ENCODE measurements around the gene TMEM255B. TPM values are rescaled to one million over a fixed set of nuclear protein-coding genes. Genes with fewer than 3 reads are reported as not detected.

The TMEM255B gene
- total and polyA plus RNA-seq, 9 of the 15 experiments (the other 6 are each of a cell fraction or from before 2014, with no cell fraction given), result 0.01 to 0.75 (median 0.23) TPM

DNA sequence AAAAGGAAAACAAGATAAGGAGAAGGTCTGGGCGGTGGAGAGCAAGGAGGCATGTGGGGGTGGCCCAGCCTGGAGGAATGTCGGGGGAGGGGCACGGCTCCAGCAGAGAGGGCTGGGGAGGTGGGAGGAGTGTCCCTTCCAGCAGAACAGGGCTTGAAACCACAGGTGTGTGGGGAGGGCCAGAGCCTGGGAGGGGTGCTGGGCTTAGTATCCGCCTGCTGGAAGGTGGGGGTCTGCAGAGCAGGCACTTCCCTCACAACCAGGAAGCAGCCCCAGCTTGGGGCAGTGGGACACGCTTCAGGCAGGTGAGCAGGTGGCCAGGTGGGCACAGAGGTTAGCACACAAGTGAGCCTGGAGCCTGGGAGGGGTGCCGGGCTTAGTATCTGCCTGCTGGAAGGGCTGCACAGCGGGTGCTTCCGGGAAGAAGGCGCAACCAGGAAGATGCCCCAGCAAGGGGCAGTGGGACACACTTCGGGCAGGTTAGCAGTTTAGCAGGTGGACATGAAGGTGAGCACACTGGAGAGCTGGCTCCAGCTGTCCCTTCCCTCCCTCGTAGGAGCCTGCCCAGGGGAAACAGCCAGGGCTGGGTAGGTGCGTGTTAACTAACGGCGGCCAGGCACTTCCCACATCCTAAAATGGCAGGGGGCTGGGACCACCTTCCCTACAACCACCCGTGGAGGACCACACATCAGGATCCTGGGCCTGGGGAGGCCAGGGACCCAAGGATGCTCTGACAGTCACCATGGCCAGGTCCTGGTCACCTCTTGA is 101.8 kb downstream of the TMEM255B start (continued):
- TF ChIP-seq ZNF274 (IDR thresholded peaks at IDR 0.05; ENCODE audit: borderline replicate concordance, low read depth, low read length), result no peak
- no peak for TF ChIP-seq PTTG1 (tag; IDR thresholded peaks at IDR 0.05; ENCODE audit: low read depth)
- TF ChIP-seq CHD4 (IDR thresholded peaks at IDR 0.05; ENCODE audit: insufficient read depth, insufficient replicate concordance, low read depth, low read length, poor library complexity, severe bottlenecking), result no peak
- no peak for TF ChIP-seq SMARCB1 (IDR thresholded peaks at IDR 0.05; ENCODE audit: insufficient read length, low read depth)
- TF ChIP-seq, protein P1, sequence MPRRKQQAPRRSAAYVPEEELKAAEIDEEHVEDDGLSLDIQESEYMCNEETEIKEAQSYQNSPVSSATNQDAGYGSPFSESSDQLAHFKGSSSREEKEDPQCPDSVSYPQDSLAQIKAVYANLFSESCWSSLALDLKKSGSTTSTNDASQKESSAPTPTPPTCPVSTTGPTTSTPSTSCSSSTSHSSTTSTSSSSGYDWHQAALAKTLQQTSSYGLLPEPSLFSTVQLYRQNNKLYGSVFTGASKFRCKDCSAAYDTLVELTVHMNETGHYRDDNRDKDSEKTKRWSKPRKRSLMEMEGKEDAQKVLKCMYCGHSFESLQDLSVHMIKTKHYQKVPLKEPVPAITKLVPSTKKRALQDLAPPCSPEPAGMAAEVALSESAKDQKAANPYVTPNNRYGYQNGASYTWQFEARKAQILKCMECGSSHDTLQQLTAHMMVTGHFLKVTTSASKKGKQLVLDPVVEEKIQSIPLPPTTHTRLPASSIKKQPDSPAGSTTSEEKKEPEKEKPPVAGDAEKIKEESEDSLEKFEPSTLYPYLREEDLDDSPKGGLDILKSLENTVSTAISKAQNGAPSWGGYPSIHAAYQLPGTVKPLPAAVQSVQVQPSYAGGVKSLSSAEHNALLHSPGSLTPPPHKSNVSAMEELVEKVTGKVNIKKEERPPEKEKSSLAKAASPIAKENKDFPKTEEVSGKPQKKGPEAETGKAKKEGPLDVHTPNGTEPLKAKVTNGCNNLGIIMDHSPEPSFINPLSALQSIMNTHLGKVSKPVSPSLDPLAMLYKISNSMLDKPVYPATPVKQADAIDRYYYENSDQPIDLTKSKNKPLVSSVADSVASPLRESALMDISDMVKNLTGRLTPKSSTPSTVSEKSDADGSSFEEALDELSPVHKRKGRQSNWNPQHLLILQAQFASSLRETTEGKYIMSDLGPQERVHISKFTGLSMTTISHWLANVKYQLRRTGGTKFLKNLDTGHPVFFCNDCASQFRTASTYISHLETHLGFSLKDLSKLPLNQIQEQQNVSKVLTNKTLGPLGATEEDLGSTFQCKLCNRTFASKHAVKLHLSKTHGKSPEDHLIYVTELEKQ (CRISPR knock-in tag; IDR thresholded peaks at IDR 0.05), result no peak
- no peak for TF ChIP-seq ZNF780A (CRISPR knock-in tag; IDR thresholded peaks at IDR 0.05)
- TF ChIP-seq SMARCE1 (IDR thresholded peaks at IDR 0.05), result no peak
- TF ChIP-seq, protein P2, sequence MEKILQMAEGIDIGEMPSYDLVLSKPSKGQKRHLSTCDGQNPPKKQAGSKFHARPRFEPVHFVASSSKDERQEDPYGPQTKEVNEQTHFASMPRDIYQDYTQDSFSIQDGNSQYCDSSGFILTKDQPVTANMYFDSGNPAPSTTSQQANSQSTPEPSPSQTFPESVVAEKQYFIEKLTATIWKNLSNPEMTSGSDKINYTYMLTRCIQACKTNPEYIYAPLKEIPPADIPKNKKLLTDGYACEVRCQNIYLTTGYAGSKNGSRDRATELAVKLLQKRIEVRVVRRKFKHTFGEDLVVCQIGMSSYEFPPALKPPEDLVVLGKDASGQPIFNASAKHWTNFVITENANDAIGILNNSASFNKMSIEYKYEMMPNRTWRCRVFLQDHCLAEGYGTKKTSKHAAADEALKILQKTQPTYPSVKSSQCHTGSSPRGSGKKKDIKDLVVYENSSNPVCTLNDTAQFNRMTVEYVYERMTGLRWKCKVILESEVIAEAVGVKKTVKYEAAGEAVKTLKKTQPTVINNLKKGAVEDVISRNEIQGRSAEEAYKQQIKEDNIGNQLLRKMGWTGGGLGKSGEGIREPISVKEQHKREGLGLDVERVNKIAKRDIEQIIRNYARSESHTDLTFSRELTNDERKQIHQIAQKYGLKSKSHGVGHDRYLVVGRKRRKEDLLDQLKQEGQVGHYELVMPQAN (IDR thresholded peaks at IDR 0.05; ENCODE audit: borderline replicate concordance), result no peak
- no peak for TF ChIP-seq NBN (IDR thresholded peaks at IDR 0.05; ENCODE audit: low read depth)
- no peak for TF ChIP-seq NCOA1 (IDR thresholded peaks at IDR 0.05; ENCODE audit: low read depth)
- no peak for TF ChIP-seq HNRNPK (IDR thresholded peaks at IDR 0.05; ENCODE audit: low read depth, low read length, poor library complexity, severe bottlenecking)
- 0 out of 4 replicates have a peak, but pooled peaks of 1 of the 2 experiments have one; percentile 45 for TF ChIP-seq MAZ (CRISPR knock-in tag; conservative IDR thresholded peaks at IDR 0.05 in 1 of 2, IDR thresholded peaks at IDR 0.05 in 1 of 2)
- TF ChIP-seq, protein P3, sequence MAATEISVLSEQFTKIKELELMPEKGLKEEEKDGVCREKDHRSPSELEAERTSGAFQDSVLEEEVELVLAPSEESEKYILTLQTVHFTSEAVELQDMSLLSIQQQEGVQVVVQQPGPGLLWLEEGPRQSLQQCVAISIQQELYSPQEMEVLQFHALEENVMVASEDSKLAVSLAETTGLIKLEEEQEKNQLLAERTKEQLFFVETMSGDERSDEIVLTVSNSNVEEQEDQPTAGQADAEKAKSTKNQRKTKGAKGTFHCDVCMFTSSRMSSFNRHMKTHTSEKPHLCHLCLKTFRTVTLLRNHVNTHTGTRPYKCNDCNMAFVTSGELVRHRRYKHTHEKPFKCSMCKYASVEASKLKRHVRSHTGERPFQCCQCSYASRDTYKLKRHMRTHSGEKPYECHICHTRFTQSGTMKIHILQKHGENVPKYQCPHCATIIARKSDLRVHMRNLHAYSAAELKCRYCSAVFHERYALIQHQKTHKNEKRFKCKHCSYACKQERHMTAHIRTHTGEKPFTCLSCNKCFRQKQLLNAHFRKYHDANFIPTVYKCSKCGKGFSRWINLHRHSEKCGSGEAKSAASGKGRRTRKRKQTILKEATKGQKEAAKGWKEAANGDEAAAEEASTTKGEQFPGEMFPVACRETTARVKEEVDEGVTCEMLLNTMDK (IDR thresholded peaks at IDR 0.05; ENCODE audit: borderline replicate concordance, insufficient read depth, low read depth, low read length, poor library complexity, severe bottlenecking), result no peak
- TF ChIP-seq NCOA6 (IDR thresholded peaks at IDR 0.05), result no peak
- TF ChIP-seq MYBL2 (IDR thresholded peaks at IDR 0.05; ENCODE audit: low read depth), result no peak
- TF ChIP-seq MYBL2 (CRISPR knock-in tag; IDR thresholded peaks at IDR 0.05; ENCODE audit: borderline replicate concordance), result no peak
- no peak for TF ChIP-seq ATF1 (CRISPR knock-in tag; IDR thresholded peaks at IDR 0.05)
- no peak for TF ChIP-seq ATF1 (tag; IDR thresholded peaks at IDR 0.05)
- TF ChIP-seq CBFA2T3 (IDR thresholded peaks at IDR 0.05), result peak; percentile 42
